ENCODE results near the gene PCGF5.

The PCGF5 gene

DNA sequence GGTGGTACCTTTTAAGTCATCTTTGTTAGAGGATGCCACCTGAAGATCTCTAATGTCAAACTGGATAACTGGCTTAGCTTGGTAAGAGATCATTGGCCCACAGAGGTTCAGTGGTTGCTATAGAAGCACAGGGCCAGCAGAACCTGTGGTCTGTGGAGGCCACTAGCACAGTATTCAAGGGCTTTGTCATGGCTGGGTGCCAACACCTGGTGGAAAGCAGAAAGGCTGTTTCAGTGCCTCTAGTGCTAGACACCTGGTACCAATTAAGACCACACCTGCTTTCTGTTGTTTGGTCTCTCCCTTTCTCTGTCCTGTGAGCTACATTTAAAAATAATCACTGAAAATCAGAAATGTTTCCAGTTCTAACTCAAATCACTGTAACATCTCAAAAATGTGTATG is 10.0 kb upstream of the PCGF5 start:
- TF ChIP-seq TAF1 (IDR thresholded peaks at IDR 0.05; ENCODE audit: borderline replicate concordance, insufficient read depth, low read length) (no peak), SIN3A (IDR thresholded peaks at IDR 0.05; ENCODE audit: borderline replicate concordance, insufficient read depth, low read length) (no peak), FOXP2 (optimal IDR thresholded peaks at IDR 0.05; ENCODE audit: borderline replicate concordance, extremely low read depth, extremely low read length, insufficient read depth) (no peak), POLR2AphosphoS5 (IDR thresholded peaks at IDR 0.05; ENCODE audit: low read depth, low read length) (no peak)
- TF ChIP-seq, protein P1, sequence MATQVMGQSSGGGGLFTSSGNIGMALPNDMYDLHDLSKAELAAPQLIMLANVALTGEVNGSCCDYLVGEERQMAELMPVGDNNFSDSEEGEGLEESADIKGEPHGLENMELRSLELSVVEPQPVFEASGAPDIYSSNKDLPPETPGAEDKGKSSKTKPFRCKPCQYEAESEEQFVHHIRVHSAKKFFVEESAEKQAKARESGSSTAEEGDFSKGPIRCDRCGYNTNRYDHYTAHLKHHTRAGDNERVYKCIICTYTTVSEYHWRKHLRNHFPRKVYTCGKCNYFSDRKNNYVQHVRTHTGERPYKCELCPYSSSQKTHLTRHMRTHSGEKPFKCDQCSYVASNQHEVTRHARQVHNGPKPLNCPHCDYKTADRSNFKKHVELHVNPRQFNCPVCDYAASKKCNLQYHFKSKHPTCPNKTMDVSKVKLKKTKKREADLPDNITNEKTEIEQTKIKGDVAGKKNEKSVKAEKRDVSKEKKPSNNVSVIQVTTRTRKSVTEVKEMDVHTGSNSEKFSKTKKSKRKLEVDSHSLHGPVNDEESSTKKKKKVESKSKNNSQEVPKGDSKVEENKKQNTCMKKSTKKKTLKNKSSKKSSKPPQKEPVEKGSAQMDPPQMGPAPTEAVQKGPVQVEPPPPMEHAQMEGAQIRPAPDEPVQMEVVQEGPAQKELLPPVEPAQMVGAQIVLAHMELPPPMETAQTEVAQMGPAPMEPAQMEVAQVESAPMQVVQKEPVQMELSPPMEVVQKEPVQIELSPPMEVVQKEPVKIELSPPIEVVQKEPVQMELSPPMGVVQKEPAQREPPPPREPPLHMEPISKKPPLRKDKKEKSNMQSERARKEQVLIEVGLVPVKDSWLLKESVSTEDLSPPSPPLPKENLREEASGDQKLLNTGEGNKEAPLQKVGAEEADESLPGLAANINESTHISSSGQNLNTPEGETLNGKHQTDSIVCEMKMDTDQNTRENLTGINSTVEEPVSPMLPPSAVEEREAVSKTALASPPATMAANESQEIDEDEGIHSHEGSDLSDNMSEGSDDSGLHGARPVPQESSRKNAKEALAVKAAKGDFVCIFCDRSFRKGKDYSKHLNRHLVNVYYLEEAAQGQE (IDR thresholded peaks at IDR 0.05; ENCODE audit: insufficient read depth in 1 of 2, low read depth in 2 of 2, low read length in 2 of 2), result no peak

DNA sequence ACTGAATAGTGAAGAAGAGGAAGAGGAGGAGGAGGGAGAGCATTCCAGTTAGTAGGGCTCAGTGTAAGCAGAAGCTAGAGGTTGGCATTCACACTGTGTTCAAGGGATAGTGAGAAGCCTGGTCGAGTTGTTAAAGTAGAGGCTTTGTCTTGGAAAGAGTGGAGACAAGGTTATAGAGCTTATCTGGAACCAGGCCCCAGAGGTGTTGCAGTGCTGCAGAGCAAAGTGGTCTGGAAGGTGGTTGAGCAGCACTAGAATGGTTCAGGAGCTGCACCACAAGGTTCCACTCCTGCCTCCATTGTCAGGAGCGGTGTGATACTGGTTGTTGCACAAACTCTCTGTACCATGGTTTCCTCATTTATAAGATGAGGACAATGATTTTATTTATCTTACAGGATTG is 8.8 kb upstream of the PCGF5 start:
- TF ChIP-seq FOXP2 (optimal IDR thresholded peaks at IDR 0.05; ENCODE audit: borderline replicate concordance, extremely low read depth, extremely low read length, insufficient read depth), result no peak
- TF ChIP-seq POLR2AphosphoS5 (IDR thresholded peaks at IDR 0.05; ENCODE audit: low read depth, low read length), result no peak
- no peak for TF ChIP-seq SIN3A (IDR thresholded peaks at IDR 0.05; ENCODE audit: borderline replicate concordance, insufficient read depth, low read length)

DNA sequence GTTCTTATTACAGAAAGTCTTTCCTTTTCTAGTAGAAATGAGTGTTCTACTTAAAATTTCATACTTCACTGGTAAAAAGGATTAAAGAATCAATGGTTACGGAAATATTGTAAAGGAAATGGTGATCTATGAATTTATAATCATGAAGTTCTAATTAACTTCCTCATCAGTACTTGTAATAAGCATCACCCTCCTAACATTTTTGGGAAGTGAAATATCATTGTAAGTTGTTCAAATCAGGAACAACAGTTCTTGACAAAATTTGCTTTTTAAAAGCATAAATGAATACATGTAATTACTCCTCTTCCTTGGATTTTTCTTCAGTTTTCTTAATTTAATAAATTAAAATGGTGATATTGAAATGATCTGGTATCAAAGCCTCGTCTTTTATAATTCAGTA is 5.6 kb upstream of the PCGF5 start:
- TF ChIP-seq, protein P1 (IDR thresholded peaks at IDR 0.05; ENCODE audit: insufficient read depth in 1 of 2, low read depth in 2 of 2, low read length in 2 of 2), result no peak
- TF ChIP-seq POLR2AphosphoS5 (IDR thresholded peaks at IDR 0.05; ENCODE audit: low read depth, low read length) (no peak), SIN3A (IDR thresholded peaks at IDR 0.05; ENCODE audit: borderline replicate concordance, insufficient read depth, low read length) (no peak), TAF1 (IDR thresholded peaks at IDR 0.05; ENCODE audit: borderline replicate concordance, insufficient read depth, low read length) (no peak), FOXP2 (optimal IDR thresholded peaks at IDR 0.05; ENCODE audit: borderline replicate concordance, extremely low read depth, extremely low read length, insufficient read depth) (no peak)

DNA sequence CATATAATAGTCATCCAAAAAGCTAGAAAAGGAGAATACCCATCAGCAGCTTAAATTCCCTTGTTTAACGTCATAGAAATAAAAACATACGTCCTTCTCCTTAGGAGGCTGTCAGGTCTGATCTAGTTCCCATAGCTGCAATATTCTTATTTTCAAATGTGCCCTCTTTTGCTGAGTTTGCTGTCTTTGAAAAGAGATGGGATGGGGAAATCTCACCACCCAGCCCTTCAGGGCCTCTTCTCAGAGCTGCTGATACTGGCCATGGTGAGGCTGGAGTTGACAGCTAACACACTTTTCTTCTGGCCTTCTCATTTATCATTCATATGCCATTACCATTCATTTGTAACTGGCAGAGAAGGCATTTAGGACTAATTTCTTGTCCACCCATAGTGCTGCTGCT is 5.1 kb upstream of the PCGF5 start:
- no peak for TF ChIP-seq POLR2AphosphoS5 (IDR thresholded peaks at IDR 0.05; ENCODE audit: low read depth, low read length)
- no peak for TF ChIP-seq SIN3A (IDR thresholded peaks at IDR 0.05; ENCODE audit: borderline replicate concordance, insufficient read depth, low read length)
- TF ChIP-seq, protein P1 (IDR thresholded peaks at IDR 0.05; ENCODE audit: insufficient read depth in 1 of 2, low read depth in 2 of 2, low read length in 2 of 2), result no peak
- TF ChIP-seq TAF1 (IDR thresholded peaks at IDR 0.05; ENCODE audit: borderline replicate concordance, insufficient read depth, low read length), result no peak
- TF ChIP-seq FOXP2 (optimal IDR thresholded peaks at IDR 0.05; ENCODE audit: borderline replicate concordance, extremely low read depth, extremely low read length, insufficient read depth), result no peak

DNA sequence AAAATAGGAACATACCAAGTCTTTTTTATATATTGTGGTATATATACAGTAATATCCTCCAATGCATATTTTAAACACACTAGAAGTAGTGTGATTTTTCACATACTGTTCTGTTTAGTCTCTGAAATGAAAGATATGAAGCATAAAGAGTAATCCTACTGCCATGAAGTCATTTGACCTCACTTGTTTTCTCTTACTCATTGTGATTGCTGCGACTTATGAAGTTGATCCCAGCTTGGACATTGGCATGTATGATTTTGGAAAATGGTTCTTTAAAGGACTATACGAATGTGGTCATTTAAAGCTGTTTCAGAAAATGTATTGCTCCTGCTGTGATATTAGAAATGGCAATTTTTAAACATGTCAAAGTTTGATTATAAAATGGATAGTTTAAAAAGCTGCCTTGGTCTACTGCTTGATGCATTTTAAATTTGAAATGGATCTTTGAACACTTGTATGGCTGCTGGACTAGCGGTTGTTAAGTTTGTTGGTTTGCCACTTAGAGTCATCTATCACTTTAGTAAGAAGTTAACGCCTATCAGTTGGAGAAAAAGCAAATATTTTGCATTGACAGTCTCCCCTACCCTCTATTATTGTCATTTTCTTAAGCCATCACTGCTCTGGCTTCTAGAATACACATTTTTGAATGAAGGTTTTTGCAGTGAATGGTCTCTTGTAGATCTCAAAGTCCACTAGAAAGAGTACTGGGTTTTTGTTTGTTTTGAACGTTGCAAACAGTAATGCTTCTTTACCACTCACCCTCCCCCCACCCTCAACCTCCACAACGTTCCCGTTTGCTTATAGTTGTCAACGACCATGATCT is 881 bp upstream of the PCGF5 start:
- no peak for TF ChIP-seq SIN3A (IDR thresholded peaks at IDR 0.05; ENCODE audit: borderline replicate concordance, insufficient read depth, low read length)
- TF ChIP-seq POLR2AphosphoS5 (IDR thresholded peaks at IDR 0.05; ENCODE audit: low read depth, low read length), result no peak
- no peak for TF ChIP-seq TAF1 (IDR thresholded peaks at IDR 0.05; ENCODE audit: borderline replicate concordance, insufficient read depth, low read length)
- TF ChIP-seq FOXP2 (optimal IDR thresholded peaks at IDR 0.05; ENCODE audit: borderline replicate concordance, extremely low read depth, extremely low read length, insufficient read depth), result no peak
- TF ChIP-seq, protein P1 (IDR thresholded peaks at IDR 0.05; ENCODE audit: insufficient read depth in 1 of 2, low read depth in 2 of 2, low read length in 2 of 2), result no peak

Measured in PFSK-1 (cell line).